OCI-M2 (cell line): ENCODE results near the gene SEPTIN5.

Experiments used
- DNase-seq: peaks from one replicate; lab custom pipeline; 2025; ENCODE audit not compliant: unreplicated experiment; lab: John Stamatoyannopoulos, UW

SEPTIN5 gene

GRCh38 chr22:19760058-19760950 lies 46.0 kb downstream of the SEPTIN5 start, which contains the start of gene TBX1:
TBX1 (plus strand) TSS chr22:19760778; CDS start chr22:19760844, 66 bp downstream.
- DNase-seq = no peak

DNA sequence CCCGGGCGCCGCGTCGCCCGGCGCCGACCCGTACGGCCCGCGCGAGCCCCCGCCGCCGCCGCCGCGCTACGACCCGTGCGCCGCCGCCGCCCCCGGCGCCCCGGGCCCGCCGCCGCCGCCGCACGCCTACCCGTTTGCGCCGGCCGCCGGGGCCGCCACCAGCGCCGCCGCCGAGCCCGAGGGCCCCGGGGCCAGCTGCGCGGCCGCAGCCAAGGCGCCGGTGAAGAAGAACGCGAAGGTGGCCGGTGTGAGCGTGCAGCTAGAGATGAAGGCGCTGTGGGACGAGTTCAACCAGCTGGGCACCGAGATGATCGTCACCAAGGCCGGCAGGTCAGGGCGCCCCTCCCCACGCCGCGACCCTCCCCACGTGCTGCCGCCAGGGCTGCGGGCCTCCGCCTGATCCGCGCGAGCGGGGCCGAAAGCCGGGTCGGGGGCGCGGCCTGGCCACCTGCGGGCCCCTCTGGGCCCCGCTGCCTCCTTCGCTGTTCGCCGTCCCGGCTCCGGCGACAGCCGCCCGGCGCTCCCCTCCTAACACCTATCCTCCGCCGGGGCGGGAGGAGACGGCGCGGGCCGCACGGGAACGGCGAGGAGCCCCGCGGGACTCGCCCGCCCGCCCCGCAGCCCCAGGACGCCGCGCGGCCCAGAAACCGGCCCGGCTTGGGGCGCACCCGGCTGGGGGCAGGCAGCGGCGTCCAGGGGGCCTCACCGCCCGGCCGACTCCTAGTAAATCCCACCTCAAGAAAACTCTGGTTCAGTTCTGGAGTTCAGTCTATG lies 46.8 kb downstream of the SEPTIN5 start:
- no peak for DNase-seq

GRCh38 chr22:19761725-19762567 lies 47.6 kb downstream of the SEPTIN5 start:
- DNase-seq = no peak

- no peak for DNase-seq
Measured at GRCh38 chr22:19762568-19763457, 48.5 kb downstream of the SEPTIN5 start.

DNA sequence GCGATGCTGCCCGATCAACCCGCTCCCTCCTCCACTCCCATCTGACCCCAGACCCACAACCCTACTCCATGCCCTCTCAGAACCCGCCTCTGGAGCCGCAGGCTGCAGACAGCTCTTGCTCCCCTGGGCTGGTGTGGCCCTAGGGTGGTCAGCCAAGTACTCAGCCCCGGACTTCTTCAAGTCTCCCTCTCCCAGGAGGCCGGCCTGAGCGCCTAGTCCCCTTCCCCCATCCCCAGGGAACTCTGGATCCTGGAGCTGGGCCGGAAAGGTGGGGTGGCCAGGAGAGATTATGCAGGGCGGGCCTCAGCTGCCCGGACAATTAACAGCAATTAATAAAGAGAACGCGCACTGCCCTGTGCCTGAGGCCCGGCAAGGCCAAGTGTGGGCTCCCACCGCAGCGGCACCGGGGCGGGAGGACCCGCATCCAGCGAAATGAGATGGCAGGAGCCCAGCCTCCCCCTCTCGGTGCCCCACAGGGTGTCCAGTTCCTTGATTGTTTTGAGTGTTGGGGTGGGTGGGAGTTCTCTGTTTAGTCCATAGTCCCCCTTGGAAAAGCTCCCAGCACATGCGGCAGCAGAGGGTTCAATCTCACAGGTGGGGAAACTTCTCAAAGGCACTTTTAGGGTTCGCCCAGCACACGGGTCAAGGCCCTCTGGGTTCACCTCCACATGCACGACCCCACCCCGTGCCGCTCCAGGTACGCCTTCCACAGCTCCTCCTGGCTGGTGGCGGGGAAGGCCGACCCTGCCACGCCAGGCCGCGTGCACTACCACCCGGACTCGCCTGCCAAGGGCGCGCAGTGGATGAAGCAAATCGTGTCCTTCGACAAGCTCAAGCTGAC lies 49.4 kb downstream of the SEPTIN5 start:
- no peak for DNase-seq

GRCh38 chr22:19764299-19764593 lies 49.9 kb downstream of the SEPTIN5 start:
- no peak for DNase-seq

DNA sequence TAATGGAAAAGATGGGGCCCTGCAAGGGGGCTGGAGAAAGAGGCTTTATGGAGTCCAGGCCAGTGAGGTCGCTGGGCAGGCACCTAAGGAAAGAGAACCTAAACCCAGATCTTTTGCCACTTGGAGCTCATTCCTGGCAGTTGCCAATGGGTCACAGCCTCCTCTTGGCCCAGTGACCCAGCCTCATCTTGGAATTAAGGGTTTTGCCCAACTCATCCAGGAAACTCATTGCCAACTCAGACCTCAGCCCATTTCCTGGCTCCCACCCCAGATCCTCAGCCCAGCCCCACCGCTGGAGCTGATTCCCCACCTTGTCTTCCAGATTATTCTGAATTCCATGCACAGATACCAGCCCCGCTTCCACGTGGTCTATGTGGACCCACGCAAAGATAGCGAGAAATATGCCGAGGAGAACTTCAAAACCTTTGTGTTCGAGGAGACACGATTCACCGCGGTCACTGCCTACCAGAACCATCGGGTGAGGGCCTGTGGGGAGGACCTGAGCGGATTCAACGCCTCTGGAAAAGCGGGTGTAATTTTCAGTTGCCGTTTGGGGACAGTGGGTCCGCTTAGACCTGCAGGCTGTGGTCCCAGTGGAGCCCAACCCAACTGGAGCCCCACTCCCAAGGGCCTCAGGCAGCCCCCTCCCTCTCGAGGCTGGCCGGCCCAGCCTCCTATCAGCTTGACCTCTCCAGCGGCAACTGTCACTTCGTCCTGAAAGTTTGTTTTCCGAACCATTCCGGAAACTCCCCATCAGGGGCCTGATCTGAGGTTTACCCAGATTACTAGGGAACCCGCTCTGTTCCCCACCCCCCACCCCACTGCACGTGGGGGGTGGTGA lies 50.6 kb downstream of the SEPTIN5 start:
- DNase-seq = no peak

DNA sequence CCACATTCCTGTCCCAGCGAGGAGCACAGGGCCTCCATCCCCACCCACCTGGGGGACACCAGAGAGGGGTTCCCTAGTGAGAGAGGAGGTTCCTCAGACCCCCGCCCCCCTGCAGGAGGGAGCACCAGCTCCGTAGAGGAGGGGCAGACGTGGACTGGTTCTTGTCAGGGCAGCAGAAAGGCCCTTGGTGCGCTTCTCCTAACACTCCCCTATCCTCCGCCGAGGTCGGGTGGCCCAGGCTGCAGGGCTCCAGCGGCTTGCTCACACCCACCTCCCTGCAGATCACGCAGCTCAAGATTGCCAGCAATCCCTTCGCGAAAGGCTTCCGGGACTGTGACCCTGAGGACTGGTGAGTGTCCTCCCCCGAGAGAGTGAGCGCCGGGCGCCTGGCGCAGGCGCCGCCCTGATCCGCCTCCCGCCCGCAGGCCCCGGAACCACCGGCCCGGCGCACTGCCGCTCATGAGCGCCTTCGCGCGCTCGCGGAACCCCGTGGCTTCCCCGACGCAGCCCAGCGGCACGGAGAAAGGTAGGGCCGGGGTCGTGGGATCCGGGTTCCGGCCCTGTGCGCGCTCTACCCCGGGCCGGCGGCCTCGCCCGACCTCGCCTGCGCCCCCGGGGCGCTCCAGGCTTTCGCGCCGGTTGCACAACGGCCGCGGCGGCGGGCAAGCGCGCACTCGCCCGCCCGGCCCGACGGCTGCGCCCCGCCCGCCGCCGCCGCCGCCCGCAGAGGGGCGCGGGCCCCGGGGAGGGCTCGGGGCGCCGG lies 51.4 kb downstream of the SEPTIN5 start:
- DNase-seq = no peak

GRCh38 chr22:19766240-19766510 lies 51.9 kb downstream of the SEPTIN5 start:
- no peak for DNase-seq

DNA sequence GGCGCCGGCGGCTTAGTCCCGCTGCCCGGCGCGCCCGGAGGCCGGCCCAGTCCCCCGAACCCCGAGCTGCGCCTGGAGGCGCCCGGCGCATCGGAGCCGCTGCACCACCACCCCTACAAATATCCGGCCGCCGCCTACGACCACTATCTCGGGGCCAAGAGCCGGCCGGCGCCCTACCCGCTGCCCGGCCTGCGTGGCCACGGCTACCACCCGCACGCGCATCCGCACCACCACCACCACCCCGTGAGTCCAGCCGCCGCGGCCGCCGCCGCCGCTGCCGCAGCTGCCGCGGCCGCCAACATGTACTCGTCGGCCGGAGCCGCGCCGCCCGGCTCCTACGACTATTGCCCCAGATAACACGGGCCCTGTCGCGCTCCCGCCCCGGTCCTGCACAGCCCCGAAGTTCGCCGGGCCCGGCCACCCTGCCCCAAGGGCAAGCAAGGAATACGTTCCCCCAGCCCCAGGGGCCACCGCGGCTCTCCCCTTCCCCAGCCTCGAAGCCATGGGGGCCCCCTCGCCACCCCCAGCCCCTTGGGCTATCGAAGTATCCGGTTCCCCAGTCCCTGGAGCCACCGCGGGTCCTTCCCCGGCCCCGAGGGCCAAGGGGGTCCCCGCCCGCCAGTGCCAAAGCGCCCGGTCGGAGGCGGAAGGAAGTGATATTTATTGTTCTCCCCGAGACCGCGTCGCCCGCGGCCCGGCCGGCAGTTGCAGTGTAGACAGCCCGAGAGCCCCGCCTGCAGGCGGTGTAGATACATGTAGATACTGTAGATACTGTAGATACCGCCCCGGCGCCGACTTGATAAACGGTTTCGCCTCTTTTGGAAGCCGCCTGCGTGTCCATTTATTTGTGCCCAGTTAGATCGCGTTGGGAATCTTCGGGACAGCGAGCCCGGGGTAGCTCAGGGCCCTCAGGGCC lies 52.5 kb downstream of the SEPTIN5 start:
- DNase-seq = no peak

DNA sequence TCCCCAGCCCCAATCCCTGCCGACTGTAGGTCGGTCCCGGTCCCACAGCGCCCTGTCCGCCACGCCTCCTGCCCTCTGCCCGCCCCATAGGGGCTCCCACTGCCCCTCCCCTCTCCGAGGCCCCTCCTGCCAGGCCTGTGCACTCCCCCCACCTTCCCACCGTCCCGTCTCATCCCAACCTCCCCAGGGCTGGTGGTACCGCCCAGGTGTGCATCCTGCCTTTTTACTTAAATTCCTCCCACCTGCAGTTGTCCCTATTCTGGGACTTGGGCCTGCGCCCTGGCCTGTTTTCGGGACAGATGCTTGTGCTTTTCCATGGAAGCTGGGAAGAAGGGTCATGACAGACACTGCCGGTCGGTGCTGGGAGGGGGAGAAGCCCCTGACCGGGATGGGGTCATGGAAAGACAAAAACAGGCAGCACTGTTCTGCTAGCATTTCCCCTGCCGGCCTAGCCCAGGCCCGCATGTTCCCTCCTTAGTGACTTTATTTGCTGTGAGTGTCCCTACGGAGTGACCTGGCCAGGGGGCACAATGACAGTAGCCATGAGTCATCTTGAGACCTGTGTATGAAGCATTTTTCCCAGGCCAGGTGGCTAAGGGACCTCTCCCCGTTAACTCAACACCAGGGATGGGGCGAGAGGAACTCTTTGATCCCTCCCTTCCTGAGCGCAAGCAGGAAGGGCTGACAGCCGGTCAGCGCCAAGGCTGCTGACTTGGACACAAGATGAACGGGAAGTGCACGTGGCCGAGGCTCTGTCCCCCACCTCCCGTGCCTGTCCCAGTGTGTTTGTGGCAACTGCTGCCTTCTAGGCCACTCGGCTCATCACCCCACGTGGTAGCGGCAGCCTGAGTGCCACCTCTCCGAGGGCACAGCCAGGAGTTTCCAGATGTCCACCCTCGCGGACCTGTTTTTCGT lies 53.4 kb downstream of the SEPTIN5 start:
- DNase-seq = no peak

GRCh38 chr22:19769393-19769715 lies 55.1 kb downstream of the SEPTIN5 start:
- DNase-seq = no peak

DNA sequence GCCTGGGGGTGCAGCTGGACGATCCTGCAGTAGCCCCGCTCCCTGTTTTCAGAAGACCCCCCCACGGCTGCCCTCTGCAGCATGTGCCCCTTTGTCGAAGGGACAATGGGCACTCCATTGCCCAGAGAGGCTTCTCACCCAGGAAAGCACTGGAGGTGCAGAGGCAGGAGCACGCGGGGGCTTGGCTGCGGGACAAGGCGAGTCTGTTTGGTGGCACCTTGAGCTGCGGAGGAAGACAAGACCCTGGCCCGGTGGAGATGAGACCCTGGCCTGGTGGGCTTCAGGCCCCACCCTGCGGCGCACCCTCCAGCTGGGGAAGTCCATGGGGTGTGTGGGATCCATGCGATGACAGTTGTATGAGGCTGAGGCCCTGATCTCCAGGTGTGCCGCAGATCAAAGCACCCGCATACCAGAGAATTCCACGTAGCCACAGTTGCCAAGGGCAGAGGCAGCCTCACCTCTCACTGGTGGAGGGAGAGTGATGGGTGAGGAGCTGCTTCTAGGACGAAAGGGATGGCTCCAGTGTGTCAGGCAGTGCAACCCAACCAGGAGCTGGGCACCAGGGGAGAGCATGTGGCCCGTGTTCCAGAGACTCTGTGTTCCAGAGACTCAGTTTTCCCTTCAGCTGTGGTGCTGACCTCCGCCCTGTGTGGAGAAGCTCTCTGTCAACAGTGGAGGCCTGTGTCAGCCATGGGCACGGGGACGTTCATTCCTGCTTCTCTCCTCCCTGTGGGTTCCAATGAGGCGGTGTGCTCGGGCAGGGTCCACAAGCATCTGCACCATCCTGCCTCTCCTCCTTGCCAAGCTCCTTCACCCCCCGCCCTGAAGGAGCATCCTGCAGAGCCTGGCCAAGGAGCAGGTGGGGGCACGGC lies 56.3 kb downstream of the SEPTIN5 start:
- no peak for DNase-seq

GRCh38 chr22:19772422-19772672 lies 58.0 kb downstream of the SEPTIN5 start:
- DNase-seq = no peak
